Measurements from ENCODE around the gene EGLN2. TPM values are rescaled to one million over a fixed set of nuclear protein-coding genes. Genes with fewer than 3 reads are reported as not detected.
A peak's percentile ranks its signal among the peaks of the same experiment; 100 is the strongest.
"Not testable (repeated sequence)": the region's sequence is repeated elsewhere in the genome, so short reads cannot be mapped to it uniquely, and the experiment has no call there.

EGLN2 gene
- total RNA-seq, 3 donors from 2014 or later, result 84.5 to 126 (median 93.2) TPM

DNA sequence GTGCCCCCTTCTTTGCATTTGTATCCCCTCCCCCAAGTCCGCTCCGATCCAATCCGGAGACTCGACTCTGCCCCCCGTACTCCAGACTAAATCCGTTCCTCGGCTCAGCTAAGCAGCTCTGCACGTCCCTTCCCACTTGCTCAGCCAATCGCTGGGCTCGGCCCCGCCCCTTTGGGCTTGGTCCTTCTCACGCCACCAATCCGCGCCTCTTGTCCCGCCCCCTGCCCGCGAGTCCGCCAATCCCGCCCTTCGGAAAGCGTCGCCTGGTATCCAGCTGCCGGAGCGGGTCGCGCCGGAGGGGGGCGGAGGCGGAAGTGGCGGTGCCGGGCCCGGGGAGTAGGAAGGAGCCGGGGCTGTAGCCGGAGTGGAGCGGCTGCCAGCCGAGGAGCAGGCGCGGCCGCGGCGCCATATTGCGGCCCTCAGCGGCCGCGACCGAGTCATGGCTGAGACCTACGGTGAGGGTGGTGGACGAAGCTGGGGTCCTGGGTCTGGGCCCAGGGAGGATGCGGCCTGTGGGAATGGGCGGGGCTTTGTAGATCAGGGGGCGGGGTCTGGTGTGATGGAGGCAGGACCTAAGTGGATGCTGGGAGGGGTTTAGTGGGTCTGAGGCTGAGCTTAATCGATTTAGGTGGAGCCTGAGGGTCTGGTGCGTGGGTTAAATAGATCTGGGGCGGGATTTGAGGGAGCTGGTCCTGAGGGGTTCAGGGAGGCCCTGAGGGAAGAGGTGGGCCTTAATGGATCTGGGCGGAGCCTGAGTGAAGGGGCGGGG lies 20.9 kb upstream of the EGLN2 start, which contains the start of gene RAB4B:
Gene RAB4B (plus strand): TSS at position 311 of the 769 bp plus-strand sequence. CDS start 129 bp downstream, at position 440.
- H3K9me3 ChIP-seq, result no peaks in the 10 kb centered on the region
- ATAC-seq, result peak; percentile 90

GRCh38 chr19:40778706-40779284 lies 20.2 kb upstream of the EGLN2 start:
- peak overlapping the region; percentile 58 for H3K4me3 ChIP-seq
- intact Hi-C loops (cut with DNase I, micrococcal nuclease), result no loop called here
- H3K4me1 ChIP-seq (ENCODE audit: low read depth), result peaks cover 4% of the 10 kb centered on the region
- ATAC-seq, result peak; percentile 6
- H3K36me3 ChIP-seq (ENCODE audit: low read depth), result no peaks in the 10 kb centered on the region
- TF ChIP-seq, protein P1, sequence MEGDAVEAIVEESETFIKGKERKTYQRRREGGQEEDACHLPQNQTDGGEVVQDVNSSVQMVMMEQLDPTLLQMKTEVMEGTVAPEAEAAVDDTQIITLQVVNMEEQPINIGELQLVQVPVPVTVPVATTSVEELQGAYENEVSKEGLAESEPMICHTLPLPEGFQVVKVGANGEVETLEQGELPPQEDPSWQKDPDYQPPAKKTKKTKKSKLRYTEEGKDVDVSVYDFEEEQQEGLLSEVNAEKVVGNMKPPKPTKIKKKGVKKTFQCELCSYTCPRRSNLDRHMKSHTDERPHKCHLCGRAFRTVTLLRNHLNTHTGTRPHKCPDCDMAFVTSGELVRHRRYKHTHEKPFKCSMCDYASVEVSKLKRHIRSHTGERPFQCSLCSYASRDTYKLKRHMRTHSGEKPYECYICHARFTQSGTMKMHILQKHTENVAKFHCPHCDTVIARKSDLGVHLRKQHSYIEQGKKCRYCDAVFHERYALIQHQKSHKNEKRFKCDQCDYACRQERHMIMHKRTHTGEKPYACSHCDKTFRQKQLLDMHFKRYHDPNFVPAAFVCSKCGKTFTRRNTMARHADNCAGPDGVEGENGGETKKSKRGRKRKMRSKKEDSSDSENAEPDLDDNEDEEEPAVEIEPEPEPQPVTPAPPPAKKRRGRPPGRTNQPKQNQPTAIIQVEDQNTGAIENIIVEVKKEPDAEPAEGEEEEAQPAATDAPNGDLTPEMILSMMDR (IDR thresholded peaks at IDR 0.05), result no peak
- no peak for DNase-seq
- H3K9me3 ChIP-seq, result no peaks in the 10 kb centered on the region

More for the DNA sequence above, 20.9 kb upstream of the EGLN2 start, which contains the start of gene RAB4B:
- DNase-seq, result peak; percentile 100
- intact Hi-C loops (cut with DNase I, micrococcal nuclease), result no loop called here
- Histone ChIP-seq H3K4me3 (peak within 1 kb of the TSS; percentile 58), H3K4me1 (ENCODE audit: low read depth) (peaks cover 4% of the 10 kb centered on the region), H3K36me3 (ENCODE audit: low read depth) (no peaks in the 10 kb centered on the region)
- TF ChIP-seq, protein P1 (IDR thresholded peaks at IDR 0.05), result no peak

DNA sequence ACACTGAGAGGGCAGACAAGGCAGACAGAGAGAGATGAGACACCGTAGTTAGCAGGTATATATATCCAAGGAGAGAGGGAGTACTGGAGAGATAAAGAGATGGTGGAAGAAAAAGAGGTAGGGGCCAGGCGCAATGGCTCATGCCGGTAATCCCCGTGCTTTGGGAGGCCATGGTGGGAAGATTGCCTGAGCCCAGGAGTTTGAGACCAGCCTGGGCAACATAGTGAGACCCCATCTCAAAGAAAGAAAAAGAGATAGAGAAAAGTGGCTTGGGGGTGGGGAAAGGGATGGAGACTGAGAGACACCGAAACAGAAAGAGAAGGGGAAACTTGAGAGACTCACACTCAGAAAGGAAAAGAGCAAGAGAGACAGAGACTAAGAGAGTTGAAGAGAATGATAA lies 18.4 kb upstream of the EGLN2 start:
- intact Hi-C loops (cut with DNase I, micrococcal nuclease), result no loop called here
- Histone ChIP-seq H3K9me3 (no peaks in the 10 kb centered on the region), H3K4me1 (ENCODE audit: low read depth) (peaks cover 4% of the 10 kb centered on the region), H3K36me3 (ENCODE audit: low read depth) (no peaks in the 10 kb centered on the region), H3K4me3 (no peak overlapping the region)
- no peak for DNase-seq
- no peak for ATAC-seq
- TF ChIP-seq, protein P1 (IDR thresholded peaks at IDR 0.05), result no peak

DNA sequence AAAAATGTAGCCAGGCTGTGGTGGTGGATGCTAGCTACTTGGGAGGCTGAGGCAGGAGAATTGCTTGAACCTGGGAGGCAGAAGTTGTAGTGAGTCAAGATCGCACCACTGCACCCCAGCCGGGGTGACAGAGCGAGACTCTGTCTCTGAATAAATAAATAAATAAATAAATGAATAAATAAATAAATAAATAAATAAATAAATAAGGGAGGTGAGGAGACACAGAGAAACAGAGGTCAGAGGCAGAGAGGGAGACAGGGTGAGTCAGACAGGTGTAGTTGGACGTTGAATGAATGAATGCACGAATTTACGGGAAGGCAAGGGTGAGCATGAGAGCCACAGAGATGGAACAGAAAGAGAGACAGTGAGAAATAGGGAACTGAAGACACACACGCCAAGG lies 17.9 kb upstream of the EGLN2 start:
- H3K36me3 ChIP-seq (ENCODE audit: low read depth), result no peaks in the 10 kb centered on the region
- ATAC-seq (no peak), DNase-seq (no peak)
- TF ChIP-seq, protein P1 (IDR thresholded peaks at IDR 0.05), result no peak
- H3K4me1 ChIP-seq (ENCODE audit: low read depth), result peaks cover 4% of the 10 kb centered on the region
- intact Hi-C loops (cut with DNase I, micrococcal nuclease), result no loop called here
- H3K4me3 ChIP-seq, result no peak overlapping the region
- no peaks in the 10 kb centered on the region for H3K9me3 ChIP-seq

DNA sequence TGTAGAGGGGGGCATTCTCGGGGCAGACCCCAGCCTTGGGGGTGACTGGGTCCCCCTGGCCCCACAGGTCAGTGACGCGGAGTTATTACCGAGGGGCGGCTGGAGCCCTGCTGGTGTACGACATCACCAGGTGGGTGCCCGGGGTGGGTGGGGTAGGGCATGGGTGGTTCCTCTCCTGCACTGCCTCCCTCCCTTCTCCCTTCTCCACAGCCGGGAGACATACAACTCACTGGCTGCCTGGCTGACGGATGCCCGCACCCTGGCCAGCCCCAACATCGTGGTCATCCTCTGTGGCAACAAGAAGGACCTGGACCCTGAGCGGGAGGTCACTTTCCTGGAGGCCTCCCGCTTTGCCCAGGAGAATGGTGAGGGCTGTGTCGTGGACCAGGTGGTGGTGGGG lies 15.3 kb upstream of the EGLN2 start:
- DNase-seq (no peak), ATAC-seq (no peak)
- no peak overlapping the region for H3K4me3 ChIP-seq
- no peaks in the 10 kb centered on the region for H3K36me3 ChIP-seq (ENCODE audit: low read depth)
- no peaks in the 10 kb centered on the region for H3K4me1 ChIP-seq (ENCODE audit: low read depth)
- H3K9me3 ChIP-seq, result no peaks in the 10 kb centered on the region
- TF ChIP-seq, protein P1 (IDR thresholded peaks at IDR 0.05), result no peak
- intact Hi-C loops (cut with DNase I, micrococcal nuclease), result no loop called here

- H3K36me3 ChIP-seq (ENCODE audit: low read depth); ATAC-seq; intact Hi-C loops (cut with DNase I, micrococcal nuclease); H3K9me3 ChIP-seq; DNase-seq; H3K4me1 ChIP-seq (ENCODE audit: low read depth); H3K4me3 ChIP-seq: not testable (repeated sequence)
Observed at GRCh38 chr19:40784146-40784545, 14.8 kb upstream of the EGLN2 start.

Data from mucosa of descending colon (tissue), 3 donors.